HEK293T (cell line): ENCODE data around the gene NOB1.
A peak's percentile ranks its signal among the peaks of the same experiment; 100 is the strongest.
"Not testable (repeated sequence)": the region's sequence is repeated elsewhere in the genome, so short reads cannot be mapped to it uniquely, and the experiment has no call there.

Source experiments
- CTCF ChIA-PET: fragments of 350-600 bp; formaldehyde crosslinking; extraction: SDS; loops from one replicate; lab custom pipeline; 2021; ENCODE audit warnings: antibody characterized with exemption, inconsistent platforms; lab: Yijun Ruan, JAX
- POLR2A ChIA-PET: fragments of 350-600 bp; formaldehyde crosslinking; extraction: SDS; loops from one replicate; lab custom pipeline; 2020; ENCODE audit warnings: antibody characterized with exemption, inconsistent platforms; lab: Yijun Ruan, JAX
- DNase-seq: peaks from one replicate; pipeline ENCODE4 v3.0.0; 2012; ENCODE audit warnings: mixed read lengths; ENCODE audit errors: extremely low spot score
- ARNT ChIP-seq: fragments of 450-650 bp; IDR thresholded peaks from 2 replicates; pipeline ENCODE4 v1.6.1; 2017; ENCODE audit warnings: mild to moderate bottlenecking
- BHLHE40 ChIP-seq: fragments of 450-650 bp; IDR thresholded peaks from 2 replicates; pipeline ENCODE4 v1.6.1; 2016; ENCODE audit warnings: mild to moderate bottlenecking, moderate library complexity, borderline replicate concordance
- CTBP1 ChIP-seq: fragments of 450-650 bp; IDR thresholded peaks from 2 replicates; pipeline ENCODE4 v1.6.1; 2016; ENCODE audit warnings: borderline replicate concordance
- ELF4 ChIP-seq: fragments of 450-650 bp; IDR thresholded peaks from 2 replicates; pipeline ENCODE4 v1.6.1; 2017; ENCODE audit warnings: antibody characterized with exemption
- FOXA1 ChIP-seq: fragments of 450-650 bp; IDR thresholded peaks from 2 replicates; pipeline ENCODE4 v1.6.1; 2016; ENCODE audit warnings: mild to moderate bottlenecking
- FOXK2 ChIP-seq: fragments of 450-650 bp; IDR thresholded peaks from 2 replicates; pipeline ENCODE4 v1.6.1; 2016; ENCODE audit warnings: mild to moderate bottlenecking
- FOXM1 ChIP-seq: fragments of 450-650 bp; IDR thresholded peaks from 2 replicates; pipeline ENCODE4 v1.6.1; 2017; ENCODE audit warnings: mild to moderate bottlenecking, borderline replicate concordance
- HDGF ChIP-seq: fragments of 450-650 bp; IDR thresholded peaks from 2 replicates; pipeline ENCODE4 v1.6.1; 2017; ENCODE audit warnings: antibody characterized with exemption, borderline replicate concordance
- L3MBTL2 ChIP-seq: fragments of 450-650 bp; conservative IDR thresholded peaks from 2 replicates; pipeline ENCODE4 v1.6.1; 2016; ENCODE audit warnings: mild to moderate bottlenecking
- LEF1 ChIP-seq: fragments of 450-650 bp; IDR thresholded peaks from 2 replicates; pipeline ENCODE4 v1.6.1; 2017; ENCODE audit warnings: mild to moderate bottlenecking, borderline replicate concordance
- NFRKB ChIP-seq: fragments of 450-650 bp; IDR thresholded peaks from 2 replicates; pipeline ENCODE4 v1.6.1; 2016; ENCODE audit warnings: mild to moderate bottlenecking, moderate library complexity
- SP1 ChIP-seq: fragments of 450-650 bp; IDR thresholded peaks from 2 replicates; pipeline ENCODE4 v1.6.1; 2017
- SUZ12 ChIP-seq: fragments of 450-650 bp; IDR thresholded peaks from 2 replicates; pipeline ENCODE4 v1.6.1; 2016; ENCODE audit warnings: mild to moderate bottlenecking
- TARDBP ChIP-seq: fragments of 450-650 bp; IDR thresholded peaks from 2 replicates; pipeline ENCODE4 v1.6.1; 2016
- ZNF384 ChIP-seq: fragments of 450-650 bp; IDR thresholded peaks from 2 replicates; pipeline ENCODE4 v1.6.1; 2016
- TF ChIP-seq, protein P1 (sequence below): fragments of 450-650 bp; IDR thresholded peaks from 2 replicates; pipeline ENCODE4 v1.6.1; 2016

NOB1 gene

DNA sequence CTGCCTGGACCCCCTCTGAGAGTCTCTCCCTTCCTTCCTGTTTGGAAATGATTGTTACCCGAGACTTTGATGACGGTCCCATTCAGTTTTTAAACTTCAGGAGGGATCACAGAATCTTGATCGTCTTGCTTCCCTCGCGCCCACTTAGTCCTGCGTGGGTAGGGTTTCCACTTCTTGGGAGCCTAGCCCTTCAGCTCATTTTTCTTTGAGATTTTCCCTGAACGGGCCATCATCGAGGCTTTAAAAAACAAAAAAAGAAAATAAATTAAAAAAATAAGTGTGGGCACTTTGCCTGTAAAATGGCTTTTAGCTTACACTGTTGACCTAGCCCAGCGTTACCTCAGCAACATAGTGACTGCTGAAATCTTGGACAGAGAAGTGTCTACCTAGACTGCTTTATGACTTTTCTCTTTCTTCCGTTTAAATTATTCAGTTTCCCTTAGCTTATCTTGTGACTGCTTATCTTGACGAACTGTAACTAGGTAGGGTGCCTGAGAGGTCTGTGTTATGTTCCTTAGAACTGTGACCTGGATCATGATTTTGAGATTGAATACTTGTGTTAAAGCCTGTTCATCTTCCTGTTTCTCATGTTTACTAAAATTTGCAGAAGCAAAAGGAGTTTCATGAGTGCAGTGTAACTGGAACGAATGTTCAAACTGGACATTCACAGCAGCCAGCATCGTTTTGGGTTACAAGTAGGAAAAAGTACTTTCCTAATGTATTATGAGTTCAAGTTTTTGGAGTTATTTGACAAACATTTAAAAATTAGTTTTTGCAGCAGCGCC is 8.3 kb upstream of the NOB1 start:
- POLR2A ChIA-PET, result interaction anchor here (0.7 to 2.5 kb wide), 5 partner anchors 9 to 59 kb away, joined by 3 to 12 read pairs (median 4); partner anchors contain the start of gene NOB1
- no peak for TF ChIP-seq LEF1
- CTCF ChIA-PET, result interaction anchor here (0.6 kb wide), 2 partner anchors 89 to 260 kb away, joined by 4 read pairs; no protein-coding TSS in a partner anchor
- DNase-seq, result no peak

DNA sequence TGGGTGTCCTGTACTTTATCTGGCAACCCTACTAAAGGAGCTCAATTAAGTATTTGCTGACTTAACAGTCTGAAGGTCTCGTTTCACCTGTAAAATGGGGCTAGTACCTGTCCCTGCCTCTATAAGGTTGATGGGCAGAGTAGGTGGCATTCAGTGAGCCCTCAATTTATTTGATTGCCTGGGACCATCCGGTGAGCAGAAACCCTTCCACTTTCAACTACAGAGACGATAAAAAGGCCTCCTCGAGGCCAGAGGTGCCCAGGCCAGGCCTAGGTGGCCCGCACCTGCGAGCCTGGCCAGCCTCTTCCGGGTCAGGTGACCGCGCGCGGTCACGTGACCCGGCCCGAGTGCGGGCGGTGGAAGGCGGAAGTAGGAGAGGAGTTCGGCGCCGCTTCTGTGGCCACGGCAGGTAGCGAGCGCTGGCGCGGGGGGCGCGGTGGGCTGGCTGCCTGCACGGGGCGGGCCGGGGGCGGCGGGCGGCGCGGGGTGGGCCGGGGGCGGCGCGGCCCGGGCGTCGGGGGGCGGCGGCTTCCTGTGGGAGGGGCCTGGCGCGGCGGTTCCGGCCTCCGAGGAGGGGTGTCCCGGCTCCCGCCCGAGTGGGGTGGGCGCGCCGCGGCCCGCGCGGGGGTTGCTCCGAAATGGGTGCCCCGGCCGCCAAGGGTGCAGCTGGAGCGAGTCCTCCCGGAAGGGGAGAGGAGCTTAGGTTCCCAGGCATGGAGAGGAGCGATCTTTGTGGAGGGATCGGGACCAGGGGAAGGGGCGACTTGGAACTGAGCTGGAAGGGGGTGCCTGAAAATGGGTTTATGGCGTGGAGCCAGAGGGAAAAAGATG is 7.5 kb upstream of the NOB1 start, which contains the start of gene WWP2:
Gene WWP2, plus strand, starts transcription at position 350 of the 831 bp plus-strand sequence. CDS start 24,679 bp downstream, outside the sequence.
- peak; percentile 85 for DNase-seq
- CTCF ChIA-PET, result interaction anchor here (0.6 kb wide), 1 partner anchor 90 kb away, joined by 4 read pairs; no protein-coding TSS in a partner anchor
- TF ChIP-seq ZNF384 (no peak), SUZ12 (no peak), LEF1 (no peak), HDGF (no peak), SP1 (no peak), CTBP1 (no peak), ELF4 (peak; percentile 55), NFRKB (no peak; the same call in 1 of the 2 replicates), FOXM1 (no peak), TARDBP (no peak), L3MBTL2 (peak; percentile 91), FOXK2 (no peak), FOXA1 (no peak)
- TF ChIP-seq, protein P1, sequence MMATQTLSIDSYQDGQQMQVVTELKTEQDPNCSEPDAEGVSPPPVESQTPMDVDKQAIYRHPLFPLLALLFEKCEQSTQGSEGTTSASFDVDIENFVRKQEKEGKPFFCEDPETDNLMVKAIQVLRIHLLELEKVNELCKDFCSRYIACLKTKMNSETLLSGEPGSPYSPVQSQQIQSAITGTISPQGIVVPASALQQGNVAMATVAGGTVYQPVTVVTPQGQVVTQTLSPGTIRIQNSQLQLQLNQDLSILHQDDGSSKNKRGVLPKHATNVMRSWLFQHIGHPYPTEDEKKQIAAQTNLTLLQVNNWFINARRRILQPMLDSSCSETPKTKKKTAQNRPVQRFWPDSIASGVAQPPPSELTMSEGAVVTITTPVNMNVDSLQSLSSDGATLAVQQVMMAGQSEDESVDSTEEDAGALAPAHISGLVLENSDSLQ, result no peak
- POLR2A ChIA-PET, result interaction anchor here (0.7 to 2.5 kb wide), 7 partner anchors 8 to 366 kb away, joined by 3 to 12 read pairs (median 3); partner anchors contain the start of gene NOB1

DNA sequence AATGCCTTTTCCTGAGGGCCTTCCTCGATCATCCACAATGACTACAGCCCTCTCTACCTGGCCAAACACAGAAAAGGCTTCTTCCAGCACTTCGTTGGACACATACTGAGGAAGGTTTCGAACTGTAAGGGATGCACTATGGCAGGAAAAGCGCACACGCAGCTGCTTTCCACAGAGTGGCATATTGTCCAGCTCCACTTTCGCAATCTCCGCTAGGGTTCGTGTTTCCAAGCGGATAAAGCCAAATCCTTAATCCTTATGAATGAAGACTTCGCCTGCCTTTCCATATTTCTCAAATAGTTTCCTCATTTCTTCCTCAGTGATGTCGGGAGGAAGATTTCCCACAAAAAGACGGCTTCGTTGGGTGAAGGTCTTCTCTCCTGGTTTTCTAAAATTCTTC is 2.6 kb upstream of the NOB1 start:
- DNase-seq, POLR2A ChIA-PET: not testable (repeated sequence)
- CTCF ChIA-PET, result interaction anchor here (1.1 kb wide), 1 partner anchor 30 kb away, joined by 3 read pairs; no protein-coding TSS in a partner anchor

DNA sequence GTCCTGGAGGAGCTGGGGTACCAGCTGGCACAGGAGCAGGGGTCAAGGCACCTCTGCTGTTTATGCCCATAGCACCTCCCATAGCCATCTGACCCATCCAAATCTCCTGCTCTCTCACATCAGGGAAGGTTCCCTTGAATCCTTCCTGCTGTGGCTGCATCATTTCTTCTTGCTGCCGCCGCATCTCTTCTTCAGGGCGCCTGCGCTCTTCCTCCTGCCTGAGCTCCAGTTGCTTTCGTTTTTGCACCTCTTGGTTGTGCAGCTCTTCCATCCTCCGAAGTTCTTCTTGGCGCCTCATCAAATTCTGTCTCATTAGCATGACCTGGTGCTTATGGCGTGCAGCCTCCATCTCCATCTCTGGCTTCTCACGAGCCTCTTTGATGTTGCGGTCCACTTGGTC is 2.0 kb upstream of the NOB1 start:
- CTCF ChIA-PET, result interaction anchor here (1.1 kb wide), 1 partner anchor 30 kb away, joined by 3 read pairs; no protein-coding TSS in a partner anchor
- POLR2A ChIA-PET, result no interaction called here
- no peak for DNase-seq
- no peak for TF ChIP-seq NFRKB
- no peak for TF ChIP-seq CTBP1
- no peak for TF ChIP-seq LEF1
- TF ChIP-seq FOXA1, result no peak
- no peak for TF ChIP-seq ARNT
- TF ChIP-seq SP1, result no peak
- no peak for TF ChIP-seq FOXM1
- no peak for TF ChIP-seq BHLHE40
- no peak for TF ChIP-seq TARDBP
- TF ChIP-seq FOXK2, result no peak
- TF ChIP-seq ELF4, result no peak
- no peak for TF ChIP-seq ZNF384
- no peak for TF ChIP-seq HDGF
- TF ChIP-seq, protein P1, result no peak
- no peak for TF ChIP-seq SUZ12
- no peak for TF ChIP-seq L3MBTL2

DNA sequence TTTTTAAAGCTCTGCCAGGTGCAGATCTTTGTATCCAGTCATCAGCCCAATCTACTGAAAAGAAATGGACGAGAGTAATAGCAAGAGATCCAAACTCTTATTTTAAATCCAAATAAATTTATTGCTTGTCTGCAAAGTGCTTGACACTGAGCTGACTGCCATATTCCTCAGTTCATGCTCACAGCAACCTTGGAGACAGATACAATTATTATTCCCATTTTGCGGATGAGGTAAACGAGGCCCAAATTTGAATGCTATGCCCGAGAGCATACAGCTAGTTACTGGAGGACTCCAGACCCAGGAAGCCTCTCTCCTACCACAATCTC is 620 bp downstream of the NOB1 start:
- POLR2A ChIA-PET, result interaction anchor here (0.6 to 2.5 kb wide), 17 partner anchors 8 to 369 kb away, joined by 3 to 25 read pairs (median 5); partner anchors contain the start of genes NQO1 and WWP2
- no peak for DNase-seq
- TF ChIP-seq ELF4 (no peak), CTBP1 (no peak), SP1 (no peak), FOXM1 (no peak), FOXA1 (no peak), L3MBTL2 (no peak), LEF1 (no peak), TARDBP (no peak), FOXK2 (no peak), BHLHE40 (no peak), SUZ12 (no peak)
- TF ChIP-seq, protein P1, result no peak
- CTCF ChIA-PET, result interaction anchor here (0.8 to 1.3 kb wide), 8 partner anchors 12 to 359 kb away, joined by 3 to 6 read pairs (median 3); no protein-coding TSS in a partner anchor
